ENCODE measurements around the gene CUEDC1.
"Not testable (repeated sequence)": the region's sequence is repeated elsewhere in the genome, so short reads cannot be mapped to it uniquely, and the experiment has no call there.

Gene CUEDC1

GRCh38 chr17:57975044-57975443 is 19.8 kb upstream of the CUEDC1 start:
- Histone ChIP-seq H2AFZ (no peak overlapping the region), H3K36me3 (ENCODE audit: control insufficient read depth, insufficient read depth, low read length) (no peaks in the 10 kb centered on the region), H3K79me2 (peaks cover 2% of the 10 kb centered on the region), H3K4me2 (ENCODE audit: low read length) (no peak overlapping the region), H3K4me1 (peaks cover 12% of the 10 kb centered on the region), H3K27ac (no peak overlapping the region), H3K9me3 (ENCODE audit: control insufficient read depth, low read length) (no peaks in the 10 kb centered on the region), H3K4me3 (ENCODE audit: low read depth, low read length) (no peak overlapping the region), H3K9ac (no peak overlapping the region), H3K27me3 (ENCODE audit: control insufficient read depth, insufficient read depth, low read length) (no peaks in the 10 kb centered on the region)
- TF ChIP-seq CTCF (IDR thresholded peaks at IDR 0.05) = no peak

- not testable (repeated sequence) for H2AFZ ChIP-seq; H3K79me2 ChIP-seq; H3K27ac ChIP-seq; H3K9ac ChIP-seq; H3K4me3 ChIP-seq (ENCODE audit: low read depth, low read length); H3K9me3 ChIP-seq (ENCODE audit: control insufficient read depth, low read length); H3K4me2 ChIP-seq (ENCODE audit: low read length); H3K36me3 ChIP-seq (ENCODE audit: control insufficient read depth, insufficient read depth, low read length); H3K27me3 ChIP-seq (ENCODE audit: control insufficient read depth, insufficient read depth, low read length)
- peaks cover 12% of the 10 kb centered on the region for H3K4me1 ChIP-seq
Measured at GRCh38 chr17:57974053-57974824, 19.0 kb upstream of the CUEDC1 start.

- no peak overlapping the region for H3K27ac ChIP-seq
- no peak overlapping the region for H3K9ac ChIP-seq
- no peaks in the 10 kb centered on the region for H3K79me2 ChIP-seq
- no peaks in the 10 kb centered on the region for H3K36me3 ChIP-seq (ENCODE audit: control insufficient read depth, insufficient read depth, low read length)
- H3K9me3 ChIP-seq (ENCODE audit: control insufficient read depth, low read length) = no peaks in the 10 kb centered on the region
- H3K4me1 ChIP-seq = peaks cover 12% of the 10 kb centered on the region
- TF ChIP-seq CTCF (IDR thresholded peaks at IDR 0.05) = no peak
- no peaks in the 10 kb centered on the region for H3K27me3 ChIP-seq (ENCODE audit: control insufficient read depth, insufficient read depth, low read length)
- no peak overlapping the region for H3K4me3 ChIP-seq (ENCODE audit: low read depth, low read length)
- H2AFZ ChIP-seq = no peak overlapping the region
- H3K4me2 ChIP-seq (ENCODE audit: low read length) = no peak overlapping the region
Measured at GRCh38 chr17:57972151-57972550, 16.9 kb upstream of the CUEDC1 start.

GRCh38 chr17:57971572-57971971 is 16.4 kb upstream of the CUEDC1 start:
- Histone ChIP-seq H3K9ac (no peak overlapping the region), H2AFZ (no peak overlapping the region), H3K36me3 (ENCODE audit: control insufficient read depth, insufficient read depth, low read length) (no peaks in the 10 kb centered on the region), H3K27me3 (ENCODE audit: control insufficient read depth, insufficient read depth, low read length) (no peaks in the 10 kb centered on the region), H3K79me2 (no peaks in the 10 kb centered on the region), H3K4me1 (peaks cover 12% of the 10 kb centered on the region), H3K9me3 (ENCODE audit: control insufficient read depth, low read length) (no peaks in the 10 kb centered on the region), H3K27ac (no peak overlapping the region), H3K4me3 (ENCODE audit: low read depth, low read length) (no peak overlapping the region), H3K4me2 (ENCODE audit: low read length) (peak overlapping the region; percentile 58)
- no peak for TF ChIP-seq CTCF (IDR thresholded peaks at IDR 0.05)

- Histone ChIP-seq H2AFZ (no peak overlapping the region), H3K27ac (no peak overlapping the region), H3K4me3 (ENCODE audit: low read depth, low read length) (no peak overlapping the region), H3K27me3 (ENCODE audit: control insufficient read depth, insufficient read depth, low read length) (no peaks in the 10 kb centered on the region), H3K9ac (no peak overlapping the region), H3K9me3 (ENCODE audit: control insufficient read depth, low read length) (no peaks in the 10 kb centered on the region), H3K4me1 (peaks cover 12% of the 10 kb centered on the region), H3K79me2 (no peaks in the 10 kb centered on the region), H3K4me2 (ENCODE audit: low read length) (no peak overlapping the region), H3K36me3 (ENCODE audit: control insufficient read depth, insufficient read depth, low read length) (no peaks in the 10 kb centered on the region)
- TF ChIP-seq CTCF (IDR thresholded peaks at IDR 0.05) = no peak
Measured at GRCh38 chr17:57970710-57971109, 15.5 kb upstream of the CUEDC1 start.

Measured in parathyroid adenoma (tissue), 2 donors.